GM18520 (cell line): ENCODE data around the gene RGS8.
A peak's percentile ranks its signal among the peaks of the same experiment; 100 is the strongest.

Experiments
- ATAC-seq: cut with Tn5 transposase; IDR thresholded peaks from one replicate; pipeline ENCODE4 v1.9.1; 2021; ENCODE audit not compliant: unreplicated experiment

Gene RGS8

DNA sequence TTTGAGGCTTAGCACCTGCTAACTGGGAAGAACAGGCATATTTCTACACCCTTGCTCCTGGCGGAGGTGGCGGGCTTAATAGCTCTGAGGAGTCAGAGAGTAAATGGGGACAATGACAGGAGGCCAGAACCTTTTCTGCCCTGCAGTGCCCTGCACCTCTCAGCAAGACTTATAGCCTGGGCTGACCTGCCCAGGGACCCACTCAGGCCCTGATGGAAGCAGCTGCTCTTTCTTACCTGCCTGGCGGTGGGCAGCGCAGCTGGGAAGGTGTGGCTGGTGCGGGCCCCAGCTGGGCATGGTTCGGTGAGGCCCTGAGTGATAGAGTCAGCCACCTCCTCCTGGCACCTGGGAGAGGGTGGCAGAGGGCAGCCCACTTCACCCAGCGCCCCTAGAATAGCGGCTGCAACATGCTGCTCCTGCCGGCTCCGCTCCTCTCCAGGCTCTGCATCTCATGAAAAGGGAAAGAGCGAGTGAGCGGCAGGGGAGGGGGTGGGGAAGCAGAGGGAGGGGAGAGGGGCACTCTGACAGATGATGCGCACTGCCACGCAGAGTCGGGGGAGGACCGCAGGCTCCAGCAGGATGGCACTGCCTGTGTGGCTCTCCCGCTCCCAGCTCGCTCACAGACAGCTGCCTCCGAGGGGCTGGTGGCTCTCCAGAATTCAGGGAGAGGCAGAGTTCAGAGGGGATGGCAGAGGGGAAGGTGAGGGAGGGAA is at the start of gene RGS8:
Gene RGS8, minus strand, starts transcription at position 472 of the 713 bp plus-strand sequence. CDS start 14,938 bp downstream, outside the sequence.
- no peak for ATAC-seq

DNA sequence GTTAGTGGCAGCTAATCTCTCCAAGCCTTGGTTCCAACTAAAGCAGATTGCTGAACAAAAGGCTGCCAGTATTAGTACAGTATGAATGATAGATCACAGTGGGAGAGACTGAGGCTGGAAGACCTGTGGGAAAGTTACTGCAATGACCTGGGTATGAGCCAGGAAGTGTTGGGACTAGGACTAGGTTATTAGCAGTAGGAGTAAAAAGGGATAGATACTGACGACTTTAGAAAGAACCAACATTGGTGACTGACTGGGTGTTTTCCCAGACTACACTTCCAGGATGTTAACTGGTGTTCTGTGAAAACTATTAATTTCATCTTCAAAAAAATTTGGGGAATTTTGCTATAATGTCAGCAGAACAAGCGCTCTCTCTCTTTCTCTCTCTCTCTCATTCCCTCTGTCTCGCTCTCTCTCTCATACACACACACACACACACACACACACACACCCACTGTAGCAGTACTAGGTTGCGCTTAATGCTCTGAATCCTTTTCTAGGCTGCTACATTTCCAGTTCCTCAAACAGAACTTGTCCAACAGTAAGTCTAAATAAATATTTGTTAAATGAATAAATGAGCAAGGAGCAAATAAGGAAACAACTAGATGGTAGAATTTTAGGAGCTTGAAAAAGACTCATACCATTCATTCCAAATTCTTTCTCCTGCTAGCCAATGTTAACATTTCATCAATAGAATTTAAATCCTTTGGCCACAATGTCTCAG is 47.6 kb upstream of the RGS8 start:
- no peak for ATAC-seq

DNA sequence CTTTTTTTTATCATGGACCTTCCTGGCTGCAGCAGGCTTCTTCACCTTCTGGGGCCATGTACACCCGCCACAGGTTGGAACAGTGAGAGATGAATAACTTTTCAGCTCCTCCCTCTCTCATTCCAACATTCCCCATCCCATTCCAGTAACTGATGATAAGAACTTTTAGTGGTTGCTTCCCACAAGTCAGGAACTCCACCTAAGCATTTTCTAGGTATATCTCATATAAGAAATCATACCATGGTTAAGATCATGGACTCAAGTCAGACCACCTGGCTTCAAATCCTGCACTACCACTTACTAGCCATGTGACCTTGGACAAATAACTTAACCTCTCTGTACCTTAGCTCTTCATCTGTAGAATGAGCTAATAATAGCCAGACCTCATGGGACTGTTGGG is 42.5 kb upstream of the RGS8 start:
- no peak for ATAC-seq

GRCh38 chr1:182725259-182726255 is 41.2 kb upstream of the RGS8 start:
- ATAC-seq = no peak

DNA sequence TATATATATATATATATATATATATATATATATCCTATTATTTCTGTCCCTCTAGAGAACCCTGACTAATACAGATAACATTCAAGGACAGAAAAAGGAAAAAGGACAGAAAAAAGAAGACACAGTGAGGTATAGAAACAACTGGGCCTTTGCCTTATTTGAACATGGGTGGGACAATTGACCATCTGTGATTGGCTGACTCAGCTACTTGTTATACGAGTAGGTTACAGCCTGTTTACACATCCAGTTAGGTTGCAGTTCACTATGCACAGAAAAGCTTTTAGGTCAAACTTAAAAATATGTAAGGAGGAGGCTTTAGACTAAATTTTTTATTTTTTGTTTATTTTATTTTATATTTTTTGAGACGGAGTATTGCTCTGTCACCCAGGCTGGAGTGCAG is 39.8 kb upstream of the RGS8 start:
- ATAC-seq = no peak

- no peak for ATAC-seq
Observed at GRCh38 chr1:182723200-182723599, 38.8 kb upstream of the RGS8 start.

GRCh38 chr1:182721525-182721924 is 37.1 kb upstream of the RGS8 start:
- no peak for ATAC-seq

DNA sequence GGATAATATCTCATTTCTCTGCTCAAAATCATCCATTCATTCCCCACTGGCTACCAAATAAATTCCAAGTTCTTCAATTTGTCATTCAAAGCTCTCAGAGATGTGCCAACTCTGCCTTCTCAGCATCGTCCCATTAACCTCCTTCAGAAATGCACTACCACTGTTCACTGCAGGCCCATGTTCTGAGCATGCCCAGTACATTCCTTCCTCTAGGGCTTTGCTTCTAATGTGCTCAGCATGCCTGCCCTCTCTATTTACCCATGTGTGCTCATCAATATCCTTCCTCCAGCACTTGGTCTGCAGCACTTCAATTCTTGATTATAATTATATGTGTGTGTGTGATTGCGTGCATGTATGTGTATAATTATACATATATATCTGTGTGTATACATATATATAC is 36.1 kb upstream of the RGS8 start:
- ATAC-seq = no peak

GRCh38 chr1:182719553-182719952 is 35.2 kb upstream of the RGS8 start:
- no peak for ATAC-seq

GRCh38 chr1:182718311-182718710 is 33.9 kb upstream of the RGS8 start:
- ATAC-seq = no peak

DNA sequence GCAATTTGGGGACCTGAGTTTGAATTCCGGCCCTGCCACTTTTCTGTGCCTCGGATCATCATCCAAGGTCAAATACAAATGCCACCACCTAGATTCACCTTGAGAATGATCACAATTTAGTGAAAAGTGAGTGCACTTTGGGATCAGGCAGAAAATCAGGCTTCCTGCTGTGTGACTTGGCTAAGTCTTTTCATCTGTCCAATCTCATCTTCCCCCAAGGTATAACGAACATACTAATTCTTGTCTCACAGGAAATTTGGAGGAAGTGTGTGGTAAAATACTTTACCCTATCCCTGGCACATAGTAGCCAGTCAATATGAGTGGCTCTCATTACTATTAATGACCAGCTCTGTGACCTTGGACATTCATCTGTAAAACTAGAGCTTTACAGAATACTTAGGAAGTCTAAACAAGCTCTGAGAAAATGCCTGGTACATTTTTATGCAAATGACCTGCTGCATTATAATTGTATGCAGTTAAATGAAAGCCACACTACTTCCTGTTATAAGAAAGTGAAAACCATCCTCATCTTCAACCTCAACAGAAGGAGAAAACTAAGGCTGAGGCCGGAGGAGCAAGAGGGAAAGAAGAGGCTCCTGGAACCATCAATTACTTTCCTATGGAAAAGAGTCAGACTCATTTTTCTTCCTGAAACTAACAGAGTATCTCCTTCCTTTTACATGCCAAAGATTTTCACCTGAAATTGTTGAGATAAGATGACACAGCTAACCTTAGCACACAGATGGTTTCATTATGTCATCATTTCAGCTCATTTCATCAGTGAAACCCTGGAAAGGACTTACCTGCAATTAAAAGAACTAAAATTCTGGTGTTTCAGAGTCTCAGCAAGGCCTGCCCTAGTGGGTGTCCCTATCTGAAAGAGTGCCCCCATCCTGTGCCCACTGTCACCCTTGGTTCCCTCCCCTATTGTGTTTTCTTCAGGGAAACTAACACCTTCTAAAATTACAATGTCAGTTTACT is 32.6 kb upstream of the RGS8 start:
- ATAC-seq = peak; percentile 56

DNA sequence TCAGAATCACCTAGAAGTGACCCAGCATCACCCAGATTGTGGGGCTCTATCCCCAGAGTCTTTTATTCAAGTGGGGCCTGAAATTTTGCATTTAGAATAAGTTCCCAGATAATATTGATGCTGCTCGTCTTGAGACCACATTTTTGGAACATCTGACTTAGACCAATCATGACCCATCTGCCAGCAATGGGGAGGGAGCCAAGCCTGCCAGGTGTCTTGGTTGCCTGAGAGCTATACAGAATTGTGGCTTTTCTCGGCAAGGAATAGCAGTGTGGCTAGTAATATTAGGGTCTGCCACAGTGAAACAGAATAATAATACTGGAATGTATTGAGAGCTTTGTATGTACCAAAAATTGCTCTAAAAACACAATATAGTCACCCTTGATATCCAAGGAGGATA is 31.1 kb upstream of the RGS8 start:
- ATAC-seq = no peak

GRCh38 chr1:182714546-182714945 is 30.2 kb upstream of the RGS8 start:
- no peak for ATAC-seq

DNA sequence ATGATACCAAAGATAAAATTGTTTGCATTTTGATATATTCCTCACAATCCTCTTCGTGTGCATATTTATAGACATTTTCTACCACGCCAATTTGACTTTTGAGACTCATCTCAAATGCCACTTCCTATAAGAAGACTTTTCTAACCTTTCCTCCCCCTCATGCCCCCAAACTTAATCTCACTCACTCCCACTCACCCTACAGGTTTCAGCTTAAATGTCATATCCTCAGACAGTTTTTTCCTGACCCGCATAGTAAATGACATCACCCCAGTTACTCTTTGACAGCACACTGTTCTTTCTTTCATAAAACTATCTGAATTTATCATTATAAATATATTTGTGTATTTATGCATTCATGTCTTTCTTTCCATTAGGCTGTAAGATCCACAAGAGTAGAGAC is 29.6 kb upstream of the RGS8 start:
- no peak for ATAC-seq

GRCh38 chr1:182713492-182713891 is 29.1 kb upstream of the RGS8 start:
- no peak for ATAC-seq

DNA sequence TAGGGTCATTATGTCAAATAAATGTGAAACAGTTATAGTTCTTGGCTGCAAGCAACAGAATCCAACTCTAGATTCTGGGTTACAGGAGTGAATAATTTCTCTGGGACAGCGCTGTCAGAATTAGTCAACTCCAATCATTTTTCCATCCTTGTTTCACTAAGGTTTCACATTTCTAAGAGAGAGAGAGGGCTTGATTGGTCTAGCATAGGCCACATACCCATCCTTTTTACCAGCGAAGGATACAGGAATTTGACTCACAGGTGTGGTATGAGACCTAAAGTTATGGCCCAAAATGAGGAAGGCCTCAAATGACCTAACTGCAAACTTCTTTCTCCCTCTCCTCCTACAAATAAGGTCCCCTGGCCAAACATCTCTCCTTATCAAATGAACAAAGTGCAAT is 25.5 kb upstream of the RGS8 start:
- no peak for ATAC-seq

DNA sequence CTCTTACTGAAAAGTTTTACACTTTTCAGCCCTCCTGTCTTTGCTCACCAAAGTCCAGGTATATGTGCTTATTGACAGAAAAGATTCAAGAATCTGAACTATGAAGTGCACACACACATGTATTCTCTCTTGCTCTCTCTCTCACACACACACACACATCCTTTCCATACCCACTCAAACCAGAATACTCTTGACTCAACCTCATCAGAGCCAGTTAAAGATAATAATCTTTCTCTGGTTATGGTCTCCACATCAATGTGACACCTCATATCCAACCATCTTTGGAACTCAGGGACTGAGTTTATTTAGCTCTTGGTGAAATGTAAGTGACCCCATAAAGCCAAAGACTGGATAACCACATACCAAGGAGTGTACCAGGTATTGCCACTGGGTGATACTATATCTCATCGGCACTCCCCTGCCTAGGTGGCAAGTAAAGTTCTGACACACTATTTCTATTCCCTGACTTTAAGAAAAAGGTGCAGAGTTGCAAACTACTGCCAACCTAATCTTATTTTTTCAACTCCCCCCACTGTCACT is 24.9 kb upstream of the RGS8 start:
- ATAC-seq = no peak

- ATAC-seq = no peak
Observed at GRCh38 chr1:182707122-182707521, 22.7 kb upstream of the RGS8 start.

DNA sequence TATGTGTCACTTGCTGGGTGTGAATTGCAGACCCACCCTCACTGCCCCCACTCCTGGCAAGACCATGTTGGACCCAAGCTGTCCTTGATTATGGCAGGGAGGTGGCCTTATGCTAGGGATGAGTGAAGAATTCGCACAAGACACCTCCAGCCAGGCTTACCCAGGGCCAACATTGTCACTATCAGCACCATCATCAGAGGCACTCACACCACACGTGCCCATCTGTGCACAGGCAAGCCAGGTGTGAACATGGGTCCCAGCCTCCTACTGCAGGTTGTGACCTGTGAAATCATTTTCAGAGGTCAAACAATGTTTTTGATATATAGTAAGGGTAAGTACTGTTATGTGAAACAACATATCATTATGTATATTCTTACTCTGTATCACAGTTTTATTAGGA is 20.3 kb upstream of the RGS8 start:
- no peak for ATAC-seq

- no peak for ATAC-seq
Observed at GRCh38 chr1:182703539-182703938, 19.2 kb upstream of the RGS8 start.
